ENCODE results near the gene MPDU1.

DNA sequence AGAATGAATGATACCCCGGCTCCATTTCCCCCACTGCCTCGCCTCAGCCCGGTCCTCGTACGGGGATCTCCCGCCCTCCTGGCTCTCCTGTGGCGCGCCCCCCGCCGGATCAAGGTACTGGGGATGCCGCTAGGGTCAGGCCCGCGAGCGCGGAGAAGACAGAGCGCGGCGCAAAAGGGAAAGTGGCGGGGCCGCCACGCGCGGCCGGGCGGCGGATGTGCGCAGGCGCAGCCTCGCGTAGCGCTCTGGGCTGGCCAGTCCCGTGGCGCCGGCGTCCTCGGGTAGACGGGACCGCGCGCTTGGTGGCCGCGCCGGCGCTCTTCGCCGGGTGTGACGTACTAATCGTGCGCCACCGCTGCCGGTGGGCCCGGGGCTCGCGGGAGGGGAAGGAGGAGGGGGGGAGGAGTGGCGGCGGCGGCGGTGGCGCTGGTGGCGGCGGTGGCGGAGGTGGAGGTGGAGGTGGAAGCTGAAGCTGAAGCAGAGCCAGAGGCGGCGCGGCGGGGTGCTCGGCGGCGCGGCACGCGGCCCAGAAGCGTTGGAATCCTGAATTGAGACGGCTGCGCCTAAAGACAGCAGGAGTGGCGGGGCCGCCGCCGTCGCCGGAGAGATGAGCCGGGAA lies 22.0 kb upstream of the MPDU1 start, which contains the start of gene SENP3:
- no peak for TF ChIP-seq EZH2 (IDR thresholded peaks at IDR 0.05; ENCODE audit: low read length, unreplicated experiment)
- no peak for TF ChIP-seq CTCF (conservative IDR thresholded peaks at IDR 0.05; ENCODE audit: low read depth, low read length)
